Endothelial cell of umbilical vein (primary cell): ENCODE results near the gene TXK. TPM values are rescaled to one million over a fixed set of nuclear protein-coding genes. Genes with fewer than 3 reads are reported as not detected.

ENCODE experiments used
- BruUV-seq: library from RNA; stranded (reverse); fragments of 400-500 nt; replicated peaks from 2 replicates; lab custom pipeline; 2021; lab: Mats Ljungman, UMichigan
- CTCF ChIA-PET: fragments of 300-600, 350-600 bp; sonication (Branson Sonifier 250); formaldehyde crosslinking; loops from one replicate; lab custom pipeline; 2021; ENCODE audit warnings: antibody characterized with exemption, inconsistent platforms; lab: Charles Lee
- POLR2A ChIA-PET: fragments of 300-600, 350-600 bp; sonication (Branson Sonifier 250); formaldehyde crosslinking; loops from one replicate; lab custom pipeline; 2021; ENCODE audit warnings: antibody characterized with exemption, inconsistent platforms; lab: Charles Lee
- DNase-seq: peaks from one replicate; pipeline ENCODE4 v3.0.0-alpha.2; 2011; ENCODE audit warnings: low read depth, low spot score
- FAIRE-seq: peaks from 2 replicates; lab custom pipeline; 2011; peaks lifted over from hg19 to GRCh38; lab: Jason Lieb, UNC
- H2AFZ ChIP-seq: 2 replicates; pipeline ENCODE4 v1.6.0; 2012; ENCODE audit warnings: low read depth, low read length, control low read depth, inconsistent platforms
- H3K27ac ChIP-seq: 2 replicates; pipeline ENCODE4 v1.5.1; 2011; ENCODE audit warnings: low read depth, mild to moderate bottlenecking, control low read depth, low read length, moderate library complexity; ENCODE audit not compliant: insufficient read depth
- H3K27me3 ChIP-seq, 2 experiments: 2 replicates each; pipeline versions ENCODE4 v1.6.0 to v1.6.1; 2011; ENCODE audit warnings: low read length in 2 of 2, mixed read lengths in 1 of 2; ENCODE audit not compliant: control insufficient read depth in 2 of 2, insufficient read depth in 2 of 2
- H3K36me3 ChIP-seq, 2 experiments: 2 replicates in 1 of 2; 3 replicates in 1 of 2; pipeline ENCODE4 v1.5.1; 2011; ENCODE audit warnings: low read length in 2 of 2, mild to moderate bottlenecking in 1 of 2, moderate library complexity in 1 of 2; ENCODE audit not compliant: control insufficient read depth in 2 of 2, insufficient read depth in 2 of 2; ENCODE audit errors: extremely low read depth in 1 of 2
- H3K4me1 ChIP-seq: 3 replicates; pipeline ENCODE4 v1.5.1; 2011; ENCODE audit warnings: mild to moderate bottlenecking, low read length; ENCODE audit not compliant: control insufficient read depth, insufficient read depth; ENCODE audit errors: extremely low read depth
- H3K4me2 ChIP-seq: 2 replicates; pipeline ENCODE4 v1.6.1; 2011; ENCODE audit warnings: low read length, control low read depth, mixed read lengths; ENCODE audit not compliant: insufficient read depth
- H3K4me3 ChIP-seq, 3 experiments: fragments of 200-600 bp in 1 of 3; sonication (generic), shearing (Covaris generic) in 1 of 3; replicated peaks in 1 of 3; 2 replicates each; pipeline ENCODE4 v1.5.1; 2011 to 2016; ENCODE audit warnings: control low read depth in 3 of 3, low read length in 3 of 3, mild to moderate bottlenecking in 2 of 3, inconsistent platforms in 1 of 3, low read depth in 1 of 3, moderate library complexity in 1 of 3; ENCODE audit not compliant: insufficient read depth in 1 of 3
- H3K79me2 ChIP-seq: 2 replicates; pipeline ENCODE4 v1.6.0; 2012; ENCODE audit warnings: low read length, inconsistent platforms; ENCODE audit not compliant: control insufficient read depth, insufficient read depth
- H3K9ac ChIP-seq: replicated peaks from 2 replicates; pipeline ENCODE3; 2011; ENCODE audit warnings: low read length, control low read depth; ENCODE audit not compliant: insufficient read depth; ENCODE audit errors: extremely low read depth
- H3K9me1 ChIP-seq: replicated peaks from 3 replicates; pipeline ENCODE4 v1.6.0; 2011; ENCODE audit warnings: mild to moderate bottlenecking, low read length; ENCODE audit not compliant: control insufficient read depth, insufficient read depth; ENCODE audit errors: extremely low read depth
- H3K9me3 ChIP-seq: replicated peaks from 2 replicates; pipeline ENCODE4 v1.5.1; 2012; ENCODE audit warnings: low read length, inconsistent platforms; ENCODE audit not compliant: control insufficient read depth, insufficient read depth
- H4K20me1 ChIP-seq: replicated peaks from 2 replicates; pipeline ENCODE3; 2011; ENCODE audit warnings: mild to moderate bottlenecking, low read length; ENCODE audit not compliant: control insufficient read depth, insufficient read depth; ENCODE audit errors: extremely low read depth
- EZH2 ChIP-seq: IDR thresholded peaks from 2 replicates; pipeline ENCODE4 v1.6.1; 2012; ENCODE audit warnings: borderline replicate concordance, low read depth, mild to moderate bottlenecking, moderate library complexity, low read length, inconsistent platforms; ENCODE audit not compliant: severe bottlenecking
- FOS ChIP-seq: IDR thresholded peaks from 2 replicates; pipeline ENCODE4 v1.6.1; 2011; ENCODE audit warnings: mild to moderate bottlenecking, low read length, moderate library complexity, borderline replicate concordance; ENCODE audit not compliant: insufficient read depth
- GATA2 ChIP-seq: IDR thresholded peaks from 2 replicates; pipeline ENCODE4 v1.7.0; 2011; ENCODE audit warnings: low read depth, mild to moderate bottlenecking, moderate library complexity, mixed read lengths, low read length; ENCODE audit not compliant: insufficient read length, insufficient read depth
- JUN ChIP-seq: IDR thresholded peaks from 2 replicates; pipeline ENCODE4 v1.6.1; 2011; ENCODE audit warnings: borderline replicate concordance, low read depth; ENCODE audit not compliant: insufficient read length, insufficient read depth
- MYC ChIP-seq: IDR thresholded peaks from one replicate; pipeline ENCODE4 v1.6.1; 2011; ENCODE audit warnings: mild to moderate bottlenecking, low read depth, low read length
- POLR2A ChIP-seq: IDR thresholded peaks from 2 replicates; pipeline ENCODE4 v1.6.1; 2012; ENCODE audit warnings: low read depth, mild to moderate bottlenecking, control low read depth, low read length
- POLR2AphosphoS5 ChIP-seq: IDR thresholded peaks from 2 replicates; pipeline ENCODE4 v1.6.1; 2012; ENCODE audit warnings: low read depth, mild to moderate bottlenecking, control low read depth, low read length, moderate library complexity; ENCODE audit not compliant: insufficient read depth
- dilution Hi-C: fragments of 300-500 bp; cut with MboI; formaldehyde crosslinking; loops from one replicate; pipeline ENCODE4 v1.15.0; 2019; ENCODE audit warnings: low sequenced_read_pairs; ENCODE audit not compliant: extremely low pct_ligation_motif_present
- intact Hi-C: fragments of 100-400 bp; cut with micrococcal nuclease; formaldehyde crosslinking; loops from one replicate; pipeline ENCODE4 v1.10.0; 2022
- polyA plus RNA-seq, 4 experiments: library from polyadenylated mRNA; depleted of rRNA in 3 of 4; stranded (reverse) in 3 of 4; unstranded in 1 of 4; fragments of >200 nt; gene quantifications; 2 replicates each; pipeline versions ENCODE4 v1.2.1 to v1.2.3, GENCODE V29; 2011 to 2012; ENCODE audit warnings: missing spikeins in 1 of 4
- total RNA-seq: library from RNA; stranded (reverse); gene quantifications from 2 replicates; pipeline ENCODE4 v1.2.3, GENCODE V29; 2021
- TF ChIP-seq, protein P1 (sequence below), 2 donors: IDR thresholded peaks; 1 replicate in 1 of 2; 2 replicates in 1 of 2; pipeline ENCODE4 v1.5.1; 2011; ENCODE audit warnings: low read length in 2 of 2, mild to moderate bottlenecking in 2 of 2, moderate library complexity in 2 of 2, control low read depth in 1 of 2, inconsistent platforms in 1 of 2, low read depth in 1 of 2; ENCODE audit not compliant: insufficient read depth in 1 of 2; ENCODE audit errors: extremely low read depth in 1 of 2

Gene TXK
- total and polyA plus RNA-seq, 2 donors (not counting 3 experiments of a cell fraction or from before 2014, with no cell fraction given) = 0.26 to 0.97 TPM

DNA sequence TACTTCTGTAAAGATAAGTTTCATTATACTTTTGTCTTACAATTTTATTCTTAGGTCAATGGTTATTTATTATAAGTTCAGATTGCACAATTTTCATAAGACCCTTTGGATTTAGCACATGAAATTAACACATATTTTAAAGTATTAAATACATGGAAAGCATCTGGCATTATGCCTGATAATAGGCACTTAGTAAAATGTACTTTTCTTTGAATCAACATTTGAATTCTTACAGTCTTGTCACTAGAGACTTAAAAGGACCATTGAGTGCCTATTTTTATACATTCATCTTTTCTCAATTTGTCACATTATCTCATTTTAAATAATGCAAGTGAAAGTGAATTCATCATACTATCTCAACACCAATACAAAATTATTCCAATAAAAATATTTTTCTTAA is 94.5 kb downstream of the TXK start:
- DNase-seq (no peak), FAIRE-seq (no peak)
- H3K79me2 ChIP-seq = no peaks in the 10 kb centered on the region
- no peak overlapping the region for H3K27ac ChIP-seq
- no peaks in the 10 kb centered on the region for H3K9me1 ChIP-seq
- TF ChIP-seq FOS (no peak), MYC (no peak), GATA2 (no peak), POLR2AphosphoS5 (no peak), POLR2A (no peak)
- ChIA-PET POLR2A (no interaction called here), CTCF (no interaction called here)
- H3K4me2 ChIP-seq = no peak overlapping the region
- no TSS peak for BruUV-seq
- H3K9me3 ChIP-seq = no peaks in the 10 kb centered on the region
- no peak overlapping the region for H3K4me3 ChIP-seq
- H3K27me3 ChIP-seq = peaks cover 0 to 5% of the 10 kb centered on the region in 2 experiments
- dilution Hi-C loops (no loop called here), intact Hi-C loops (no loop called here)
- H2AFZ ChIP-seq = no peak overlapping the region
- no peaks in the 10 kb centered on the region for H3K4me1 ChIP-seq
- H3K36me3 ChIP-seq = no peaks in the 10 kb centered on the region
- H4K20me1 ChIP-seq = no peaks in the 10 kb centered on the region
- no peak overlapping the region for H3K9ac ChIP-seq

DNA sequence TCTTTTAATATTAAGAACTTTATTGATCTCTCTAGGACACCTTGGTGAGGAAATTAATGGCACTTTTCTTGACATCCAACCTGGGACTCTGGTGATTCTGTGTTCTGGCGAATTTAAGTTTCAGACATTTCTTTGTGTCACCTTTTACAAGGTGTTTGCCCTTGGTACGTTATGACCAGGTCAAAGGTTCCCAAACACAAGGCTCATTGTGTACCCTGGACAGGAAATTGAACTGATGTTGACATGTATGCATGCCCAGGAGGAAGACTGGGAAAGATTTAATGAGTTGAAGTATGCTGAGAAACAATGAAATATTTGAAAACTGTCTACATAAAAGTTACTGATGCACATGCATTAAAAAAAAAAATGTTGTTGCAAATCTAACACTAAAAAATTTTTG is 95.4 kb downstream of the TXK start:
- Histone ChIP-seq H3K4me2 (no peak overlapping the region), H3K9me3 (no peaks in the 10 kb centered on the region), H2AFZ (no peak overlapping the region), H3K27me3 (peaks cover 0 to 4% of the 10 kb centered on the region in 2 experiments), H3K27ac (no peak overlapping the region), H3K9ac (no peak overlapping the region), H4K20me1 (no peaks in the 10 kb centered on the region), H3K4me3 (no peak overlapping the region), H3K36me3 (no peaks in the 10 kb centered on the region), H3K4me1 (no peaks in the 10 kb centered on the region), H3K79me2 (no peaks in the 10 kb centered on the region), H3K9me1 (no peaks in the 10 kb centered on the region)
- no peak for TF ChIP-seq POLR2A
- TF ChIP-seq GATA2 = no peak
- TF ChIP-seq EZH2 = no peak
- TF ChIP-seq MYC = no peak
- no peak for TF ChIP-seq FOS
- TF ChIP-seq, protein P1, sequence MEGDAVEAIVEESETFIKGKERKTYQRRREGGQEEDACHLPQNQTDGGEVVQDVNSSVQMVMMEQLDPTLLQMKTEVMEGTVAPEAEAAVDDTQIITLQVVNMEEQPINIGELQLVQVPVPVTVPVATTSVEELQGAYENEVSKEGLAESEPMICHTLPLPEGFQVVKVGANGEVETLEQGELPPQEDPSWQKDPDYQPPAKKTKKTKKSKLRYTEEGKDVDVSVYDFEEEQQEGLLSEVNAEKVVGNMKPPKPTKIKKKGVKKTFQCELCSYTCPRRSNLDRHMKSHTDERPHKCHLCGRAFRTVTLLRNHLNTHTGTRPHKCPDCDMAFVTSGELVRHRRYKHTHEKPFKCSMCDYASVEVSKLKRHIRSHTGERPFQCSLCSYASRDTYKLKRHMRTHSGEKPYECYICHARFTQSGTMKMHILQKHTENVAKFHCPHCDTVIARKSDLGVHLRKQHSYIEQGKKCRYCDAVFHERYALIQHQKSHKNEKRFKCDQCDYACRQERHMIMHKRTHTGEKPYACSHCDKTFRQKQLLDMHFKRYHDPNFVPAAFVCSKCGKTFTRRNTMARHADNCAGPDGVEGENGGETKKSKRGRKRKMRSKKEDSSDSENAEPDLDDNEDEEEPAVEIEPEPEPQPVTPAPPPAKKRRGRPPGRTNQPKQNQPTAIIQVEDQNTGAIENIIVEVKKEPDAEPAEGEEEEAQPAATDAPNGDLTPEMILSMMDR (IDR thresholded peaks at IDR 0.05; ENCODE audit: extremely low read depth in 1 of 2, insufficient read depth in 1 of 2, low read depth in 1 of 2, low read length in 2 of 2) = no peak
- no peak for TF ChIP-seq JUN
- BruUV-seq = no TSS peak
- CTCF ChIA-PET = no interaction called here
- FAIRE-seq (no peak), DNase-seq (peak; percentile 24)
- POLR2A ChIA-PET = no interaction called here
- intact Hi-C loops = no loop called here
- dilution Hi-C loops = no loop called here
